GM21515 (cell line): Measurements from ENCODE around the gene PSME4.
A peak's percentile ranks its signal among the peaks of the same experiment; 100 is the strongest.
"Not testable (repeated sequence)": the region's sequence is repeated elsewhere in the genome, so short reads cannot be mapped to it uniquely, and the experiment has no call there.

ENCODE experiments used
- ATAC-seq: cut with Tn5 transposase; IDR thresholded peaks from one replicate; pipeline ENCODE4 v1.9.1; 2021; ENCODE audit not compliant: unreplicated experiment

Gene PSME4

GRCh38 chr2:53896864-53897263 lies 73.9 kb downstream of the PSME4 start:
- ATAC-seq: no peak

GRCh38 chr2:53886406-53887280 lies 84.2 kb downstream of the PSME4 start:
- no peak for ATAC-seq

DNA sequence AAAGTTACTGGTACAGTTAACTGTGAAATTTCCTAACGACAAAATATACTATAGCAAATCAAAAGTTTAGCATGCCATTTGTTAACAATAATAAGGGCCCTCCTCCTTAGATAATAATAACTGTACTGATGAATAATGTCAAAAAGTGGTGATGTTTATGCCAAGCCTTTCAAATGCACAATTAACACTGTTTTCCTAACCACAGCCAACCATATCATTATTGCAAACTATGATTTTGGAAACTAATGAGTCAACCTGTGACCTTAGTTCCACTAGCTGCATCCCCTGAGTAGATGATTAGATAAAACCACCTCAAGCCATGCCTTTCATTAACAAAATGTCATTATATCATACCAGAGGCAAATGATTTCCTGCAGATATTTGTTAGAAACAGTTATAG lies 85.9 kb downstream of the PSME4 start:
- ATAC-seq: no peak

GRCh38 chr2:53881986-53882385 lies 88.8 kb downstream of the PSME4 start:
- ATAC-seq: no peak

GRCh38 chr2:53881360-53881759 lies 89.4 kb downstream of the PSME4 start:
- no peak for ATAC-seq

- ATAC-seq: no peak
Observed at GRCh38 chr2:53880756-53881155, 90.0 kb downstream of the PSME4 start.

DNA sequence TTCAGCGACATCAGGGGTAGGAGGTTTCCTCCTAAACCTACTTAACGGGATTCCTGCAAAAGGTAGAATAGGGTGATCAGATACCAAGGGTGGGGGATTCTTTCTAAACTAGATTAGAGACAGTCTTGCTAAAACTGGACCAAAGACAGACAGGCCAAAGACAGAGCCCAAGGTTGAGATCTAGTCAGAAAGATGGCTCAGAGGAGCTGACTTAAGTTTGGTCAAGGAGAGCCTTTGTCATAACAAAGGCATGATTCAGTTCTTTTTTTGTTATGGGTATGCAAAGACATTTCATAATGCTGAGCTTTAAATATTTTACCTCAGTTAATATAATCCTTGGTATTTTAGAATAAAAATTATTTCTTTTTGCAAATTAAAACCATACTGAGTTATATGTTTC lies 93.2 kb downstream of the PSME4 start:
- ATAC-seq: no peak

DNA sequence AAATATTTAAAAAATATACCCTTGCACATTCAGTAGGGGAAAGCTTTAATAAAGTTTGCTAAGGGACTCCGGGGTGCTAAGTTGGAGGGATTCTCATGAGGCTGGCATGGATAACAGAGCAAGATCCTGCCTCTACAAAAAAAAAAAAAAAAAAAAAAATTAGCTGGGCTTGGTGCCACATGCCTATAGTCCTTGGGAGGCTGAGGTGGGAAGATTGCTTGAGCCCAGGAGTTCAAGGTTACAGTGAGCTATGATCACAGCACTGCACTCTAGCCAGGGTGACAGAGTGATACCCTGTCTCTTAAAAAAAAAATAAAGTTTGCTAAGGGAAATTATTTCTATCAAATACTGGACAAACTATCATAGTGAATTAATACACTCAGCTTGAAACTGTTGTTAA lies 93.7 kb downstream of the PSME4 start:
- no peak for ATAC-seq

- no peak for ATAC-seq
Observed at GRCh38 chr2:53874401-53874950, 96.3 kb downstream of the PSME4 start.

DNA sequence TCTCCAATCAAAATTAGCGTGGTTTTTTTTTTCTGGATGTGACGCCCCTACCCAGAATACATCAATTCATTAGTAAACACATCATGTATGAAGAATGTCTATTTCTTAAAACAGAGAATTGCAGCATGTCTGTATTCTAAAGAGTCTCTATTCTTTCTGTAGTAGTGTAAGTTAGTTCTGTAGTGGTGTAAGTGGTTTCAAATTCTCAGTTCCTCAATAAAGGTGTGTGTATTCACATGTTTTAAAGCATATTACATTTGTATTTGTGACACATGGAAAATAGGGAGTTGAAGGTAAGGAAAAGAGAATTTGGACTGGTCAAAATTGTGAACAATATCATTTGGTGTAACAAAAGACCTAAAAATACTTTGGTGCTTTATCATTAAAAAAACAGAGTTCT lies 103.0 kb downstream of the PSME4 start:
- ATAC-seq: no peak

GRCh38 chr2:53867169-53867568 lies 103.6 kb downstream of the PSME4 start:
- no peak for ATAC-seq

DNA sequence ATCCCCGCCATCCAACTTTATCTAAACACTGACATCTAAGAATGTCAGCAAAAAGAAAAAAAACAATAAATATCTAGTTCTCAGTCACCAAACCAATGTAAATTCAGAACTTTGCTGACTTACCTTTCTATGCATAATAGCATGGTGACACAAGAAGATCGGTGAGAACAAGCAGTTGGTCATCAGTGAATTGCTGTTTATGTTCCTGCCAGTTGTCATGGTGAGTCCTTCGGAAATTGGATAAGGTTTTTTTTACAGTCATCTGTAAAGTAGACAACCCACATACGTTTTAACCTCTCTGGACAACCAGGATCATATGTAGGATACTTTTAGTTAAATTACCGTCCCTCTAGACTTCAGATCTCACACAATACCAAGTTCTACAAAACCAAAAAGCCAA lies 104.8 kb downstream of the PSME4 start:
- no peak for ATAC-seq

DNA sequence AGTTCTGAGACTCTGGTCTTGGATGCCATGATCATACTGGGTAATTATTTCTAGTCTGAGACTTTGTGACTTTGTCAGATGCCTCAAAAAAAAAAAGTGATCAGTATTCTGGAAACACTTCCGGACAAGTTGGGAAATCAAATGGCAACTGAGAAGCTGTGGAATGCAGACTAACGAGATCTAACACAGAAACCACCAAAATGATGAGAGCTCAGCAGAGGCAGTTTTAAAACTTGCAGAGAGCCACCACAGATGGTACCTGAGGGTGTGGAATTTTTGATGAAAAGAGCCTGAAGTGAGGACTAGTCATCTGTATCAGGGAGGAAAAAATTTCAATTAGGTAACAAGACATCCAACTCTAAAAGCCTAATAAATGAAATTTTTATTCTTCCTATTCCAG lies 105.5 kb downstream of the PSME4 start:
- ATAC-seq: no peak

- ATAC-seq: no peak
Observed at GRCh38 chr2:53863538-53864227, 107.1 kb downstream of the PSME4 start.

- no peak for ATAC-seq
Observed at GRCh38 chr2:53861824-53862223, 109.0 kb downstream of the PSME4 start.

DNA sequence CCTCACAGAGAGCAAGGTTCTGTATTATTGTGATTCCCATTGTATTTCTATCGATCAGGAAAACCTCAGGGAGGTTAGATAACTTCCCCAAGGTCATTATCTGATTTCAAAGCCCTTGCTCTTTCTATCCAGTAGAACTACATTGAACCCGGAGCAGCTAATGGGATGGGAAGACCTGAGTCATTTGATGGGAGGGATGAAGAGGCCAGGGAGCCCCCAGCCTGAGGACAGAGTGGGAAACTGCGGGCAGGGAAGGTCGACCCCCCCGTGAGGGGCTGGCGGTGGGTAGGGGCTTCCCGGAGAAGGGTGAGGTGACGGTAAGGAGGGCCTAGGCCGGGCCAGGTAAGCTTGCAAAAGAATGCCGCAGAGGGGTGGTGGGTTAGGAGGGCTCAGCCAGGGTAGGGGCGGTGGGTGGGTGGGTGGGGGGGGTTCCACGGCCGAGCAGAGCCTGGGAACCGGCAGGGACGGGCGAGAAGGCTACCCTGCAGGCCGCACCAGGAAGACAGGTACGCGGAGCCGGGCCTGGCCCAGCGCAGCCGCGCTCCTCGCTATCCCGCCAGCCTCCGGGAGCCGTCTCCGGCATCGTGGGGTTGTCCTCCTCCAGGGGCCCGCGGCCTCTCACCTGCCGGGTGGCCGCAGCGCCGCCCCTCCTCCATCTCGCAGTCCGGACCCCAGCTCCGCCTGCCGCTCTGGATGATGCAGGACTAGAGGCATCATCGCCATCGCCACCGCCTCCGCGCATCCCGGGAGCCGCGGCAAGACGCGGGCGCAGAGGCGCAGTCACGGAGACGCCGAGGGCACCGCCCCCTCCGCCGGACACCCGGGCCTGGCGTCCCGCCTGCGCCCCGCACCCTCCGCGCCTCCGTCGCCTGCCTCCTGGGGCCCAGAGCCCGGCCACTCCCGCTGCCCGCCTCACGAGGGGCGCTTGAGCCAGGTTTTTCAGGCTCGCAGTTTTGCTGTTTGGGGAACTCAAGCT lies 111.3 kb downstream of the PSME4 start, which contains the start of gene GPR75:
Gene GPR75, minus strand, starts transcription at position 762 of the 976 bp plus-strand sequence. CDS start 5,211 bp downstream, outside the sequence.
- ATAC-seq: no peak

DNA sequence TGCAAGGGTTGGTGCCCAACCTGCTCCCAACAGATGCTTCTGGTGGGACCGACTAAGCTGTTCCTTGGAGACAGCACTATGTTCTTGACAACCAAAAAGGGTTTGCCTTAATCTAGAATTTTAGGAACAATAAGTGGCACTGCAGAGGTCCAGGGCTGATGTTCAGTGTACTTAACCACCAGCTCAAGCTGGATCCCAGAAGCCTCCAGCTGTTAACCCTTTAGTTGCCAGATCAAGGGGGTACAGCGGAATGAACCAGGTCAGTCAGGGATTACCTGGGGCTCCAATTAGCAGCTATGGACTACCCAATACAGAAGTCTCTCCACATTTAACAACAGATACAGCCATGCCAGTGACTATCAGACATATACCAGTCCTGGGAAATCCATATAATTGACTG lies 114.5 kb downstream of the PSME4 start:
- no peak for ATAC-seq

GRCh38 chr2:53854678-53855077 lies 116.1 kb downstream of the PSME4 start:
- peak; percentile 63 for ATAC-seq

GRCh38 chr2:53852532-53852931 lies 118.3 kb downstream of the PSME4 start:
- no peak for ATAC-seq

GRCh38 chr2:53851052-53851757 lies 119.6 kb downstream of the PSME4 start:
- not testable (repeated sequence) for ATAC-seq
